Measurements from ENCODE around the gene SPTBN5. TPM values are rescaled to one million over a fixed set of nuclear protein-coding genes. Genes with fewer than 3 reads are reported as not detected.

Gene SPTBN5
- total RNA-seq, 2 donors from 2014 or later: 1.9 to 2.2 TPM

DNA sequence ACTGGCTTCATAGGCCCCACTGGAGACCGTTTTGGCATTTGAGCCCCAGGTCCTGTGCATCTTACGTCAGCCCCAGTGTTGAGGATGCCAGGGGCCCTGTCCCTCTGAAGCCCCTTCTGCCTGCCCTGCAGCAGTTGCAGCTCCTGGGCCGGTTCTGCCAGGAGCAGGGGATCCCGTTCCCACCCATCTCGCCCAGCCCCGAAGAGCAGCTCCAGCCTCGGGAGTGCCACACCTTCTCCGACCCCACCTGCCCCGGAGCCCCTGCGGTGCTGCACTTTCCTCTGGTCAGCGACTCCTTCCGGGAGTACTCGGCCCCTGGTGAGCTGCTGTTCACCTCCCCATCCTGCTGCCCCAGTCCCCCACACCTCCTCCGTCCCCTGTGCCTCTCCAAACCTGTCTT is 46.6 kb downstream of the SPTBN5 start:
- H3K4me3 Mint-ChIP-seq: no peak overlapping the region
- H3K4me1 Mint-ChIP-seq: peaks cover 6% of the 10 kb centered on the region
- no peaks in the 10 kb centered on the region for H3K27me3 Mint-ChIP-seq
- no peaks in the 10 kb centered on the region for H3K9me3 ChIP-seq (ENCODE audit: control insufficient read depth, low read length, poor library complexity, severe bottlenecking)
- no peak for DNase-seq
- ATAC-seq: no peak
- no peak overlapping the region for H3K27ac Mint-ChIP-seq
- H3K36me3 Mint-ChIP-seq (ENCODE audit: low read depth): peaks cover 5% of the 10 kb centered on the region

DNA sequence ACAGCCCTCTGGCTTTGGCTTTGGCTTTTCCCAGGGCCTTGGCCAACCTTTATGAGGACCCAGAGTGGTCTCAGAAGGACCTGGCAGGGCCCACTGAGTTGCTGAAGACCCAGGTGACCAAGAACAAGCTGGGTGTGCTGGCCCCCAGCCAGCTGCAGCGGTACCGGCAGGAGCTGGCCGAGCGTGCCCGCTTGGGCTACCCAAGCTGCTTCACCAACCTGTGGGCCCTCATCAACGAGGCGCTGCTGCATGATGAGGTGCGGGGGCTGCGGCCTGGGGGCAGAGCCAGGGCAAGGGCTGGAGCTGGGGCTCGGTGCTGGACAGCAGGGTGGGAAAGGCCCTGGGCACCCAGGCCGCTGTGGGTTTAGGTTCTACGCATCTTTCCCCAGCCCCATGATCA is 49.0 kb downstream of the SPTBN5 start:
- Mint-ChIP-seq H3K27ac (no peak overlapping the region), H3K4me1 (peaks cover 6% of the 10 kb centered on the region), H3K36me3 (ENCODE audit: low read depth) (peaks cover 5% of the 10 kb centered on the region), H3K4me3 (no peak overlapping the region), H3K27me3 (no peaks in the 10 kb centered on the region)
- ATAC-seq: no peak
- no peak for DNase-seq
- no peaks in the 10 kb centered on the region for H3K9me3 ChIP-seq (ENCODE audit: control insufficient read depth, low read length, poor library complexity, severe bottlenecking)

DNA sequence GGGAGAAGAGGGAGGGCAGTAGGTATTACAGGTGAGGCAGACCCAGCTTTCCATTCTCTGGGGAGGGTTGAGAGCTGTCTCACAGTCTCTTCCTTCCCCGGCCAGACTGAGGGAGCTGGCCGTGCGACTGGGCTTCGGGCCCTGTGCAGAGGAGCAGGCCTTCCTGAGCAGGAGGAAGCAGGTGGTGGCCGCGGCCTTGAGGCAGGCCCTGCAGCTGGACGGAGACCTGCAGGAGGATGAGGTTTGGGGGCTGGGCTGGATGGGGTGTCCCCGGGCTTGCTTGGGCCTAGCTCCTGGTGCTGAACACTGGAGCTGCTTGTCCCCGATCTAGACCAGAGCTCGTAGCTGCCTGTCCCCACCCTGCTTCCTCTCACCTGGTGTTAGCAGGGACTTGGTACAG is 50.3 kb downstream of the SPTBN5 start:
- no peak for DNase-seq
- Mint-ChIP-seq H3K27me3 (no peaks in the 10 kb centered on the region), H3K36me3 (ENCODE audit: low read depth) (peaks cover 5% of the 10 kb centered on the region), H3K4me1 (peaks cover 3% of the 10 kb centered on the region), H3K4me3 (no peak overlapping the region), H3K27ac (no peak overlapping the region)
- no peaks in the 10 kb centered on the region for H3K9me3 ChIP-seq (ENCODE audit: control insufficient read depth, low read length, poor library complexity, severe bottlenecking)
- no peak for ATAC-seq

DNA sequence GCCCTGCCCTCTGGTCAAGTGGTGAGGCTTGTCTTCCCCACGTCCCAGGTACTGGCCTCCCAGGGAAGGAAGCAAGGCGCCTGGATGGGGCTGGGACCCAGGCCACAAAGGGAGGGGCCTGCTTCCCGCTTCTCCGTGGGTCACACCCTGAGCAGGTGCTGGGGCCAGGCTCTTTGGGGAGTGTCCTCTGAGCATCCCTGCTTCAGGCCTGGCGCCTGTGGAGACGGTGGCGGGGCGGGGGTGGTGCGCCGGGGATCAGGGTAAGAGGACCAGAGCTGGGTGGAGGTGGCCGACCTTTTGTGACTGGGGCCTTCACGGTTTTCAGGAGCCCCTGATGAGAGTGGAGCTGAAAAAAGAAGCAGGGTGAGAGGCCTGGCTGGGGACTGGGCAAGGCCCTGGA is 51.6 kb downstream of the SPTBN5 start:
- Mint-ChIP-seq H3K36me3 (ENCODE audit: low read depth) (peaks cover under 1% of the 10 kb centered on the region), H3K27ac (peak overlapping the region; percentile 57), H3K27me3 (no peaks in the 10 kb centered on the region), H3K4me1 (peaks cover under 1% of the 10 kb centered on the region), H3K4me3 (no peak overlapping the region)
- H3K9me3 ChIP-seq (ENCODE audit: control insufficient read depth, low read length, poor library complexity, severe bottlenecking): no peaks in the 10 kb centered on the region
- ATAC-seq (no peak), DNase-seq (no peak)

DNA sequence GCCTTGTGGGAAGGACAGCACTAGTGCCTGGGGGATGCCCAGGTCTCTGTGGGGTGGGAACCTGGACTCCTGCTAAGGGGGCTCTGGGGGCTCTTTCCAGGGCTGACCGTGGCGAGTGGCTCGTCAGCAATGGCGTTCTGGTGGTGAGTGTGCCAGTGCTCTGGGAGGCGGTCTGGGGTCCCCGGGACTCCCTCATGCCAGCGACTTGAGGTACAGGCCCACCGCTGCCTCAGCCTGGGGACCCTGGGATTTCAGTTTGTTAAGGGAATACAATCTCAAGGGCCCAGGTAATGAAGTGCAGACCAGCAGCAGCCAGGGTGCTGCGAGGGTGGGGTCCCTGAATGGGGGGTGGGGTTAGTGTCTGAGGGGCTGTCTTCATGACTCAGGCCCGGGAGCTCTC is 52.7 kb downstream of the SPTBN5 start:
- Mint-ChIP-seq H3K27ac (no peak overlapping the region), H3K4me1 (peaks cover 4% of the 10 kb centered on the region), H3K36me3 (ENCODE audit: low read depth) (no peaks in the 10 kb centered on the region), H3K27me3 (no peaks in the 10 kb centered on the region), H3K4me3 (no peak overlapping the region)
- DNase-seq (no peak), ATAC-seq (no peak)
- no peaks in the 10 kb centered on the region for H3K9me3 ChIP-seq (ENCODE audit: control insufficient read depth, low read length, poor library complexity, severe bottlenecking)

DNA sequence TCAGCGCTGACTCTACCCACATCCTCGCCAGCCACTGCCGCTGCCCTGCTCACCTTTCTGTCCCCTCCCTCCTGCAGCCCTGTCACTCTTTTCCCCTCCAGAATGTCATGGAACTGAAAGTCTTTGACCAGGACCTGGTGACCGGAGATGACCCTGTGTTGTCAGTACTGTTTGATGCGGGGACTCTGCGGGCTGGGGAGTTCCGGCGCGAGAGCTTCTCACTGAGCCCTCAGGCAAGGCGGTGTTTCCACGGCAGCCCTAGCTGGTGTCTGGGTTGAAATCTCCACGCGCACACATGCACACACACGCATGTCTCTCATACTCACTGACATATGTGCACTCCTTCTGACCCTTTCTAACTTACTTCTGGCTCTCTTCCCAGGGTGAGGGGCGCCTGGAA is 53.2 kb downstream of the SPTBN5 start:
- H3K36me3 Mint-ChIP-seq (ENCODE audit: low read depth): no peaks in the 10 kb centered on the region
- H3K4me3 Mint-ChIP-seq: no peak overlapping the region
- ATAC-seq (no peak), DNase-seq (no peak)
- peaks cover 4% of the 10 kb centered on the region for H3K4me1 Mint-ChIP-seq
- no peaks in the 10 kb centered on the region for H3K9me3 ChIP-seq (ENCODE audit: control insufficient read depth, low read length, poor library complexity, severe bottlenecking)
- H3K27me3 Mint-ChIP-seq: no peaks in the 10 kb centered on the region
- H3K27ac Mint-ChIP-seq: no peak overlapping the region

DNA sequence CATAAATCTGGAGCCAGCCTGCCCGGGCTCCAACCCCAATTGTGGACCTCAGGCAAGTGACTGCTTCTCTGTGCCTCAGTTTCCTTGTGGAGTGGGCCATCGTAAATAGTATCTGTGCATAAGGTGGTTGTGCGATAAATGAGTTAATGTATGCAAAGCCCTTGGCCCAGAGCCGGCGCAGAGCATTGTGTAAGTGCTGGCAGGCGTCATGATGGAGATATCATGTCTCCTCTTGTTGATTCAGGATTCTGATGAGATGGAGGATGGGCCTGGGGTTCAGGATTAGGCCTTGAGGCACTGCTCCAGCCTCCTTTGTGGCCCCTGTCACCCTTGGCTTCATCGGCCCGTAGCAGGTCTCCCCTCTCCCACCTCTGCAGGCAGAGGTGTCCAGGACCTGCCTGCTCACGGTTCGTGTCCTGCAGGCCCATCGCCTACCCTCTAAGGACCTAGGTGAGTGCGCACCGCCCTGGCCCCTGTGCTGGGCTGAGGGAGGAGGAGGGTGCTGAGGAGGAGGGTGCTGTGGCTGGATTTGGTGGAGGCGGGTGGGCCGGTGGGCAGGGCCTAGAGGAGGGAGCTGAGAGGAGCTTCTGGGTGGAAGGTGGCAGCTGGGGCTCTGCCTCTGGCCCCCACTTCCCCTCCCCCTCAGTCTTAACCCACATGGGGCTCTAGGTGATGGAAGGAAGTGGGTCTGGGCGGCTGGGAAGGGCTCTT is 53.9 kb downstream of the SPTBN5 start:
- Mint-ChIP-seq H3K27me3 (no peaks in the 10 kb centered on the region), H3K27ac (peak overlapping the region; percentile 29), H3K36me3 (ENCODE audit: low read depth) (no peaks in the 10 kb centered on the region), H3K4me1 (peaks cover 7% of the 10 kb centered on the region), H3K4me3 (no peak overlapping the region)
- H3K9me3 ChIP-seq (ENCODE audit: control insufficient read depth, low read length, poor library complexity, severe bottlenecking): no peaks in the 10 kb centered on the region
- no peak for DNase-seq
- ATAC-seq: no peak

DNA sequence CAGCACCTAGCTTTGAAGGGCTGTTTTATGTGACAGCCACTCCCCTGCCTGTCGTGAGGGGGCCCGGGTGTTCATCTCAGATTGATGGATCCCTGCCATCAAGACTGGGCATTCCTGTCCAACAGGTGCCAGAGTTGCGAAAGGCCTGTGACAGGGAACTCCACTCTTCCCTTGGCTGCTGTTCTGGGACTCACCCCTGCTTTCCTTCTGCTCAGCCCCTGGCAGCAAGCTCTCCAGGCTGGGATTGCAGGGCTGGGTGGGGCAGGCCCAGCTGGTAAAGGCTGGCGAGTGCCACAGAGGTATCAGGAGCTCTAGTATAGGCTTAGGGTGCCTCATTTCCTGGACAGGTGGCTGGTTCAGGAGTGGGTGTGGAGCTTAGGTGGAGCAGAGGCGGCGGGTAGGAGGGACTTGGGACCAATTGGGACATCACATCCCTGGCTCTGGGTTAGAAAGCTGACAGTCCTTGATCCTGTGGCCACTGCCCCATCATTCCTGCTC is 55.4 kb downstream of the SPTBN5 start, which contains the start of gene PLA2G4B:
PLA2G4B (plus strand) TSS at position 448 of the 498 bp plus-strand sequence. CDS start 67 bp downstream, outside the sequence.
- no peak for DNase-seq
- ATAC-seq: no peak
- Mint-ChIP-seq H3K4me1 (peaks cover 13% of the 10 kb centered on the region), H3K36me3 (ENCODE audit: low read depth) (no peaks in the 10 kb centered on the region), H3K4me3 (no peak within 1 kb of the TSS), H3K27ac (peak within 1 kb of the TSS; percentile 41), H3K27me3 (no peaks in the 10 kb centered on the region)
- no peaks in the 10 kb centered on the region for H3K9me3 ChIP-seq (ENCODE audit: control insufficient read depth, low read length, poor library complexity, severe bottlenecking)

DNA sequence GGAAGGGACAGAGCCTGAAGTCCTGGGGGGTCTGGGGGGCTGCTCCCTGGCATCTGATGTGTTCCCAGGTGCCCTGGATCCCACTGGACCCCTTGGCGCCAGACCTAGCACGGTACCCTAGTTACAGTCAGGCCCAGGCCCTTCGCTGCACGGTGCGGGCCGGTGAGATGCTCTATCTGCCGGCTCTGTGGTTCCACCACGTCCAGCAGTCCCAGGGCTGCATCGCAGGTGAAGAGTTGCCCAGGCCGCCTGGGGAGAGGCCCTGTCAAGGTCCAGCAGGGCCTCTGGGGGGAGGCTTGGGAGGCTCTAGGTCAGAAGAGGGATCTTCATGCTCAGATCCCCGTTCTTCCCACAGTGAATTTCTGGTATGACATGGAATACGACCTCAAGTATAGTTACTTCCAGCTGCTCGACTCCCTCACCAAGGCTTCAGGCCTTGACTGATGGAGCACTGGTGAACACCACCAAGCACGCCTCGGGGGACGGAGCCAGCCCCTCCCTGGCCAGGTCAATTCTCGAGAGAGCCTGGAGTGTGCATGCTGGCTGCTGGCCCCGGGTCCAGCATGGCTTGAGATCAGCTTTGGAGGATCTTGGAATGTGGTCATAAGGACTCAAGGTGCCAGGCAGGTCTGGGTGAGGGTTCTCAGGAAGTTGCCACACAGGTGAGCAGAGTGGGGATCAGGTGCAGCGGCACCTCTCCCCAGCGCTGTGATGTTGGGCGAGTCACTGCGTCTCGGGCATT is 57.0 kb downstream of the SPTBN5 start:
- DNase-seq (no peak), ATAC-seq (no peak)
- H3K4me3 Mint-ChIP-seq: no peak overlapping the region
- H3K36me3 Mint-ChIP-seq (ENCODE audit: low read depth): no peaks in the 10 kb centered on the region
- H3K27ac Mint-ChIP-seq: no peak overlapping the region
- peaks cover 20% of the 10 kb centered on the region for H3K4me1 Mint-ChIP-seq
- no peaks in the 10 kb centered on the region for H3K27me3 Mint-ChIP-seq
- no peaks in the 10 kb centered on the region for H3K9me3 ChIP-seq (ENCODE audit: control insufficient read depth, low read length, poor library complexity, severe bottlenecking)

DNA sequence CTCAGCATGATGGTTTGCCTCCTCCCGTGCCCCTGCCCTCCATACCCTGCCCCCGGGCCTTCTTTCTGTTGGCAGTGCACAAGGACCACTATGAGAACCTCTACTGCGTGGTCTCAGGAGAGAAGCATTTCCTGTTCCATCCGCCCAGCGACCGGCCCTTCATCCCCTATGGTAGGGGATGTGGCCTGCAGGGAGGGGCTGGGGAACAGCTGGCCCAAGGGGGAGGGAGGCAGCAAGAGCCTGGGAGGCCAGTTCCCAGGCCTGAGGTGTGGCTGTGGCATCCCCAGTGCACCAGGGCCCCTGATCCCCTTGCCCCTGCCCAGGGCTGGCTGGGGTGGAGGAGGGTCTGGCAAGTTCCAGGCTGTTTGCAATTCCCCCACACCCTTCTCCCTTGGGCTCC is 57.8 kb downstream of the SPTBN5 start:
- H3K4me3 Mint-ChIP-seq: no peak overlapping the region
- DNase-seq (no peak), ATAC-seq (no peak)
- no peaks in the 10 kb centered on the region for H3K27me3 Mint-ChIP-seq
- H3K9me3 ChIP-seq (ENCODE audit: control insufficient read depth, low read length, poor library complexity, severe bottlenecking): no peaks in the 10 kb centered on the region
- no peaks in the 10 kb centered on the region for H3K36me3 Mint-ChIP-seq (ENCODE audit: low read depth)
- H3K27ac Mint-ChIP-seq: no peak overlapping the region
- peaks cover 28% of the 10 kb centered on the region for H3K4me1 Mint-ChIP-seq

DNA sequence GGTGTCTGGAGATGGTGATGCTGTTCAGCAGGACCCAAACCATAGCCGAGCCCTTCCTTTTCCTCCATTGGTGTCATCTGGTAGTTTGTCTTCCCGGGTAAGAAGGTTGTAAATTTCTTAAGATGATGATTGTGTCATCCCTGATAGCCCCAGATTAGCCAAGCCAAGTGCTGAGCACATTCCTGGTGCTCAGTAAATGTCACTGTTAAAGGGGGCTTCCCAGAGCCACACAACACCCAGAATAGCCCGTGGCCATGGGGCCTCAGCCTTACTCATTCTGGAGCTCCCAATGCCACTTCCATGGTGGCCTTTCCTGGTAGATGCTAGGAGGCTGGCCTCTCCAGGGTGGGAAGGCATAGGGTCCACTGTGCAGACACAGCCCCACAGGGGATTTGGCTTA is 59.8 kb downstream of the SPTBN5 start:
- no peaks in the 10 kb centered on the region for H3K9me3 ChIP-seq (ENCODE audit: control insufficient read depth, low read length, poor library complexity, severe bottlenecking)
- Mint-ChIP-seq H3K4me1 (peaks cover 36% of the 10 kb centered on the region), H3K36me3 (ENCODE audit: low read depth) (no peaks in the 10 kb centered on the region), H3K27ac (no peak overlapping the region), H3K27me3 (no peaks in the 10 kb centered on the region), H3K4me3 (no peak overlapping the region)
- DNase-seq (no peak), ATAC-seq (no peak)

DNA sequence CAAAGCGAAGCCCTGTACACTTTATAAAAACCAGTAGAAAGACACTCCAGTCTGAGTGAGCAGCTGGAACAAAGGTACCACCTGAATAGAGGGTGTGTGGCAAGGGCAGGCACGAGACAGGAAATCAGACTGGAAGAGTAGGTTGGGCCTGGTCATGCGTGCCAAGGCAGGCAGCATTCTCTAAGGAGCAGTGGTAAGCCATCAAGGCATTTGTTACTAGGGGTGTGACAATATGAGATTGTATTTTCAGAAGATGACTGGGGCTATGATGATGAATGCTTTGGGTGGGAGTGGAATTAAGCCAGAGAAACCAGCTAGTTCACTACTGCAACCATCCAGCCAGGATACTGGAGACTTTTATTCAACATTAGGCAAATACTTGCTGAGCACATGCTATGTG is 61.0 kb downstream of the SPTBN5 start:
- Mint-ChIP-seq H3K4me1 (peaks cover 44% of the 10 kb centered on the region), H3K27ac (peak overlapping the region; percentile 78), H3K27me3 (no peaks in the 10 kb centered on the region), H3K4me3 (peak overlapping the region; percentile 65), H3K36me3 (ENCODE audit: low read depth) (no peaks in the 10 kb centered on the region)
- DNase-seq (no peak), ATAC-seq (no peak)
- H3K9me3 ChIP-seq (ENCODE audit: control insufficient read depth, low read length, poor library complexity, severe bottlenecking): no peaks in the 10 kb centered on the region

DNA sequence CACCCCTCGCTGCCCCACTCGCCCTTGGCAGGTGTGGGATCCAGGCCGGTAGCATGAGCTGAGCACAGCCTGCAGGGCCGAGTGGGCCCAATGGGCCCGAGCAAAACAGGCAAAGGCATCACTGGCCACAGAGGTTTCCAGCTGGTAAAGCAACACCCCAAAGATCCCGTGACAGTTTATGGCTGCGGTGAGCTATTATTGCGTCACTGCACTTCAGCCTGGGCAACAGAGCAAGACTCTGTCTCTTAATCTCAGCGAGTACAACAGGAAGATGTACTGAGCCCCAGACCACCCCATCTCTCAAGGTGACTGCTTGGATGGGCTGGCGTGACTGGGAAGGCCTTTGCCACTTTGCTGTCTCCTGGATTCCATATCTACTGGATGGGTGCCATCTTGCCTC is 61.6 kb downstream of the SPTBN5 start:
- Mint-ChIP-seq H3K36me3 (ENCODE audit: low read depth) (no peaks in the 10 kb centered on the region), H3K4me3 (no peak overlapping the region), H3K27ac (peak overlapping the region; percentile 78), H3K4me1 (peaks cover 48% of the 10 kb centered on the region), H3K27me3 (no peaks in the 10 kb centered on the region)
- no peaks in the 10 kb centered on the region for H3K9me3 ChIP-seq (ENCODE audit: control insufficient read depth, low read length, poor library complexity, severe bottlenecking)
- no peak for DNase-seq
- ATAC-seq: no peak
